Tibial nerve (tissue), 4 donors: Measurements from ENCODE around the gene NNMT. TPM values are rescaled to one million over a fixed set of nuclear protein-coding genes. Genes with fewer than 3 reads are reported as not detected.
A peak's percentile ranks its signal among the peaks of the same experiment; 100 is the strongest.

ENCODE experiments used
- DNase-seq, 2 donors: peaks; one replicate each; pipeline ENCODE4 v3.0.0-alpha.2; 2019; ENCODE audit warnings: low spot score in 2 of 2
- H3K27ac ChIP-seq, 4 donors: fragments of 200-600 bp; sonication (generic) in 3 of 4; one replicate each; pipeline ENCODE4 v1.5.1; 2017 to 2019; ENCODE audit warnings: mild to moderate bottlenecking in 1 of 4
- H3K27me3 ChIP-seq, 2 donors: fragments of 200-600 bp; sonication (generic) in 1 of 2; one replicate each; pipeline versions ENCODE4 v1.5.1 to v1.6.0; 2017 to 2019
- H3K36me3 ChIP-seq, 3 donors: fragments of 200-600 bp; sonication (generic); one replicate each; pipeline ENCODE4 v1.5.1; 2018 to 2019
- H3K4me1 ChIP-seq, 4 donors: fragments of 200-600 bp; sonication (generic) in 3 of 4; one replicate each; pipeline ENCODE4 v1.5.1; 2017 to 2019
- H3K4me3 ChIP-seq, 4 donors: fragments of 200-600 bp; sonication (generic) in 3 of 4; one replicate each; pipeline ENCODE4 v1.5.1; 2017 to 2019; ENCODE audit warnings: mild to moderate bottlenecking in 1 of 4, moderate library complexity in 1 of 4
- H3K9me3 ChIP-seq, 4 donors: fragments of 200-600 bp; sonication (generic) in 3 of 4; one replicate each; pipeline ENCODE4 v1.5.1; 2017 to 2019
- EP300 ChIP-seq, 2 donors: sonication (generic); formaldehyde crosslinking; IDR thresholded peaks; one replicate each; pipeline ENCODE4 v1.6.1; 2017; ENCODE audit warnings: antibody characterized with exemption in 2 of 2, mild to moderate bottlenecking in 1 of 2
- POLR2A ChIP-seq, 2 donors: fragments of 450-650 bp; IDR thresholded peaks; one replicate each; pipeline ENCODE4 v1.6.1; 2017; ENCODE audit warnings: antibody characterized with exemption in 2 of 2, mild to moderate bottlenecking in 2 of 2, moderate library complexity in 2 of 2
- WGBS, 2 donors: methylation state at CpG; one replicate each; pipeline ENCODE4 v1.1.5; 2018; 5-methylcytosine and 5-hydroxymethylcytosine counted together
- total RNA-seq, 4 donors: library from RNA; depleted of rRNA; stranded (reverse); fragments of >200 nt; gene quantifications; one replicate each; pipeline ENCODE4 v1.1.0, GENCODE V29; 2016
- TF ChIP-seq, protein P1 (sequence below), 5 experiments: fragments of 200-600 bp in 3 of 5; fragments of 450-650 bp in 2 of 5; sonication (generic) in 3 of 5; IDR thresholded peaks; one replicate each; pipeline ENCODE4 v1.5.1; 2016 to 2019; ENCODE audit warnings: antibody characterized with exemption in 5 of 5, mild to moderate bottlenecking in 3 of 5, moderate library complexity in 2 of 5

NNMT gene
- total RNA-seq, 4 donors from 2014 or later, result 520 to 1,803 (median 896) TPM

DNA sequence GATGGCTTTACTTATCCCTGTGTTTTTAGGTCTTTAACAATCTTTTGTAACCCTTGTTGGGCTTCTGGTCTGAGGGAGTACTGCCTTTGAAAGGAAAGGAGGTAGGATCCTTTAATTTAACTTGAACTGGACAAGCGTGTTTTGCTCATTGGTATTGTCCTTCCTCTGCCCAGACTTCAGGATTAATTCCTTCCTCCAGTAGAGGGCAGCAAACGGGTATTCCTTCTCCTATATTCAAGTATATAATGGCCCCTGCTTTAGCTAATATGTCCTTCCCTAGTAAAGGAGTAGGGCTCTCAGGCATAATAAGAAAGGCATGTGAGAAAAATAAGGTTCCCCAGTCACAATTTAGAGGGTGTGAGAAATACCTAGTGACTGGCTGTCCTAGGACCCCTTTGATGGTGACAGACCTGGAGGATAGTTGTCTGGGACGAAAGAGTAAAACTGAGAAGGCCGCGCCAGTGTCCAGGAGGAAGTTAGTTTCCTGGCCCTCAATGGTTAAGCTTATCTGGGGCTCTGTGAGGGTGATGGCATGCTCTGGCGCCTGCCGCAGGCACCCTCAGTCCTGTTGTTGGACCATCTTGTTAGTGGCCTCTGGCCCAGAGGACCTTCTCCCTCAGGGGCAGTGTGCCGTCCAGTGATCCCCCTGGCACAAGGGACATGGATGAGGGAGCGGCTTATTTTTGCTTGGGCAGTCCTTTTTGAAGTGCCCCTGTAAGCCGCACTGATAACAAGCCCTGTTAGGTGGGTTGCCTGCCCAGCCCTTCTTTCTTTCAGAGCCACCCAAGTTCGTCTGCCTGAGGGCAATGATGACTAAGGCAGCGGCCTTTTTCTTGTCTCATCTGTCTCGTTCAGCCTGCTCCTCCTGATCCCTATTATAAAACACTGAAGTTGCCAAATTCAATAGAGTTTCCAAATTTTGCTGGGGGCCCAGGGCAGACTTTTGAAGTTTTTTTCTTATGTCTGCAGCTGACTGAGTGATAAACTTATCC lies 52.3 kb downstream of the NNMT start:
- Histone ChIP-seq H3K27me3 (no peaks in the 10 kb centered on the region), H3K4me3 (no peak overlapping the region), H3K27ac (no peak overlapping the region), H3K4me1 (peaks cover 0 to 12% (median 0%) of the 10 kb centered on the region in 4 donors), H3K9me3 (no peaks in the 10 kb centered on the region), H3K36me3 (no peaks in the 10 kb centered on the region)
- TF ChIP-seq, protein P1, sequence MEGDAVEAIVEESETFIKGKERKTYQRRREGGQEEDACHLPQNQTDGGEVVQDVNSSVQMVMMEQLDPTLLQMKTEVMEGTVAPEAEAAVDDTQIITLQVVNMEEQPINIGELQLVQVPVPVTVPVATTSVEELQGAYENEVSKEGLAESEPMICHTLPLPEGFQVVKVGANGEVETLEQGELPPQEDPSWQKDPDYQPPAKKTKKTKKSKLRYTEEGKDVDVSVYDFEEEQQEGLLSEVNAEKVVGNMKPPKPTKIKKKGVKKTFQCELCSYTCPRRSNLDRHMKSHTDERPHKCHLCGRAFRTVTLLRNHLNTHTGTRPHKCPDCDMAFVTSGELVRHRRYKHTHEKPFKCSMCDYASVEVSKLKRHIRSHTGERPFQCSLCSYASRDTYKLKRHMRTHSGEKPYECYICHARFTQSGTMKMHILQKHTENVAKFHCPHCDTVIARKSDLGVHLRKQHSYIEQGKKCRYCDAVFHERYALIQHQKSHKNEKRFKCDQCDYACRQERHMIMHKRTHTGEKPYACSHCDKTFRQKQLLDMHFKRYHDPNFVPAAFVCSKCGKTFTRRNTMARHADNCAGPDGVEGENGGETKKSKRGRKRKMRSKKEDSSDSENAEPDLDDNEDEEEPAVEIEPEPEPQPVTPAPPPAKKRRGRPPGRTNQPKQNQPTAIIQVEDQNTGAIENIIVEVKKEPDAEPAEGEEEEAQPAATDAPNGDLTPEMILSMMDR (IDR thresholded peaks at IDR 0.05), result peak; percentile 38 to 56 (median 43)
- no peak for TF ChIP-seq EP300 (IDR thresholded peaks at IDR 0.05)
- DNase-seq, result peak; percentile 24 to 76
- WGBS, 2 donors, result 70 to 77% methylated on average over 13 of the region's 13 CpGs

DNA sequence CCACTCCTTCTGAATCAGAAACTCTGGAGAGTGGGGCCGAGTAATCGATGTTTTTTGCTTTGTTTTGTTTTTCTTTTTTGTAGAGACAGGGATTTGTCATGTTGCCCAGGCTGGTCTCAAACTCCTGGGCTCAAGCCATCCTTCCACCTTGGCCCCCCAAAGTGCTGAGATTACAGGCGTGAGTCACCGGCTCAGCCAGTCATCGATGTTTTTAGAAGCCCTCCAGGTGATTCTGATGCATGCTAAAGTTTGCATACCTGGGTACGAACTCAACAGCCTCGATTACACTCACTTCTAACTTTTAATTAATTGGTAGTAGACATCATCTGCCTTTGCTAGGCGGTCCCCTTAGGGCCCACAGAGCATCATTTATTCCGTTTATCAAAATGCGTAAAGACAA lies 53.8 kb downstream of the NNMT start:
- no peaks in the 10 kb centered on the region for H3K36me3 ChIP-seq
- H3K27ac ChIP-seq, result no peak overlapping the region
- H3K4me1 ChIP-seq, result peaks cover 0 to 16% (median 0%) of the 10 kb centered on the region in 4 donors
- no peaks in the 10 kb centered on the region for H3K27me3 ChIP-seq
- DNase-seq, result no peak
- no peaks in the 10 kb centered on the region for H3K9me3 ChIP-seq
- TF ChIP-seq, protein P1 (IDR thresholded peaks at IDR 0.05), result no peak
- TF ChIP-seq EP300 (IDR thresholded peaks at IDR 0.05) (no peak), POLR2A (IDR thresholded peaks at IDR 0.05) (no peak)
- no peak overlapping the region for H3K4me3 ChIP-seq
- 84 to 91% methylated on average over 10 of the region's 10 CpGs for WGBS, 2 donors

DNA sequence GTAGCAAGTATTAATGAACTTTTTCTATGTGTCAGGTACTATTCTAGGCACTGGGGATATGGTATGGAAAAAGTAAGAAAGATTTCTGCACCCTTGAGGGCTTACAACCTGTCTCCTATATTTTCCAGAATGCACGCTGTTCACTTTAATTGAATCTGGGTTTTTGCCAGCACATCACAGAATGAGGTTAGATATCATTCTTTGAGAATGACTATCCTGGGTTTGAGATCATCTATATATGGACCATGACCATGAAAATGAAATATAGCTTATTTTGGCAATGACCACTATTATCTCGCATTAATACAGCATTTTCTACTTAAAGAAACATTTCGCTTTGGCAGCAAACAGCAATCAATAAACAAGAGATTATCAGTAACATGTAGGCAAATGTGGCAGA lies 57.2 kb downstream of the NNMT start:
- no peak overlapping the region for H3K4me3 ChIP-seq
- 72 to 76% methylated on average over 3 of the region's 3 CpGs for WGBS, 2 donors
- DNase-seq, result no peak
- H3K9me3 ChIP-seq, result no peaks in the 10 kb centered on the region
- peaks cover 0 to 5% (median 0%) of the 10 kb centered on the region in 4 donors for H3K4me1 ChIP-seq
- no peaks in the 10 kb centered on the region for H3K27me3 ChIP-seq
- TF ChIP-seq POLR2A (IDR thresholded peaks at IDR 0.05) (no peak), EP300 (IDR thresholded peaks at IDR 0.05) (no peak)
- TF ChIP-seq, protein P1 (IDR thresholded peaks at IDR 0.05), result no peak
- no peak overlapping the region for H3K27ac ChIP-seq
- no peaks in the 10 kb centered on the region for H3K36me3 ChIP-seq

DNA sequence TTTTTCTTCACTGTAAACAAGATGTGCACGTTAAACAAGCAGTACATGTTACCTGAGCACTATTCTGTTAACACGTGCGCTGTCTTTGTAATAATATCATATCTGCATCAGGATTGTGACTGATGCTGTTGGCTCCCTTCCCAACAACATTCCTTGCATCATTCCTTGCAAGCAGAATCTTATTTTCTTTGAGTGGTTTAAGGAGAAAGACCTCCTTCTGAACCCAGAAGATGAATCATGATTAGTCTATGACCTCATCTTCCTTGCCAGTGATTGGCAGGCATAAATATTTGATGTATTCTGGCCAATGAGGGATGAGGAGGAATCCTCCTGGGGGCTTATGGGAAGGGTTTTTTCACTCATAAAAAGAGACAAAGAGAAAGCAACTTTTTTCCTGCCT lies 57.9 kb downstream of the NNMT start:
- Histone ChIP-seq H3K9me3 (no peaks in the 10 kb centered on the region), H3K27me3 (no peaks in the 10 kb centered on the region), H3K4me3 (no peak overlapping the region), H3K27ac (no peak overlapping the region), H3K4me1 (peaks cover 0 to 5% (median 0%) of the 10 kb centered on the region in 4 donors), H3K36me3 (no peaks in the 10 kb centered on the region)
- no peak for TF ChIP-seq EP300 (IDR thresholded peaks at IDR 0.05)
- TF ChIP-seq, protein P1 (IDR thresholded peaks at IDR 0.05), result no peak
- no peak for TF ChIP-seq POLR2A (IDR thresholded peaks at IDR 0.05)
- no peak for DNase-seq
- 40 to 50% methylated on average over 3 of the region's 3 CpGs for WGBS, 2 donors

DNA sequence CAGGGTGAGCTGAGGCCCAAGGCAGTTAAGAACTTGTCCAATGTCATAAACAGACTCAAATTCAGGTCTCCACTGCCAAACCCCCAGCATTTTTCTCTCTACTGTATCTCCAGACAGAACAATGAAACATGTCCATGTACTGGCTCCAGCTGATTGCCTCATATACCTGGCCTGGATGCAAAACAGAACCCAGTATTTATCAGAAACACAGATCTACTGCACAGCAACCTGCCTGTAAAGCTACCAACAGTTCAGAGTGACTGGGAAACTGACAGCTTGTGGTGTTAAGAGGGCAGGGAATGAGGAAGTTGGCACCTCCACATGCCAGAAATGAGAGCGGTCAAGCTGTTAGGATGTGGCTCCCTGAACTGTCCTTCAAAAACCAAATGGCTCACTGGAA lies 62.5 kb downstream of the NNMT start:
- 62 to 86% methylated on average over 1 of the region's 1 CpG for WGBS, 2 donors
- no peaks in the 10 kb centered on the region for H3K27me3 ChIP-seq
- H3K4me3 ChIP-seq, result no peak overlapping the region
- TF ChIP-seq POLR2A (IDR thresholded peaks at IDR 0.05), result no peak
- no peak for TF ChIP-seq EP300 (IDR thresholded peaks at IDR 0.05)
- TF ChIP-seq, protein P1 (IDR thresholded peaks at IDR 0.05), result no peak
- H3K36me3 ChIP-seq, result no peaks in the 10 kb centered on the region
- peaks cover 0 to 5% (median 0%) of the 10 kb centered on the region in 4 donors for H3K4me1 ChIP-seq
- no peak for DNase-seq
- no peak overlapping the region for H3K27ac ChIP-seq
- H3K9me3 ChIP-seq, result peaks cover 0 to 4% (median 0%) of the 10 kb centered on the region in 4 donors
